ENCODE results near the gene KRTAP10-12.

KRTAP10-12 gene

DNA sequence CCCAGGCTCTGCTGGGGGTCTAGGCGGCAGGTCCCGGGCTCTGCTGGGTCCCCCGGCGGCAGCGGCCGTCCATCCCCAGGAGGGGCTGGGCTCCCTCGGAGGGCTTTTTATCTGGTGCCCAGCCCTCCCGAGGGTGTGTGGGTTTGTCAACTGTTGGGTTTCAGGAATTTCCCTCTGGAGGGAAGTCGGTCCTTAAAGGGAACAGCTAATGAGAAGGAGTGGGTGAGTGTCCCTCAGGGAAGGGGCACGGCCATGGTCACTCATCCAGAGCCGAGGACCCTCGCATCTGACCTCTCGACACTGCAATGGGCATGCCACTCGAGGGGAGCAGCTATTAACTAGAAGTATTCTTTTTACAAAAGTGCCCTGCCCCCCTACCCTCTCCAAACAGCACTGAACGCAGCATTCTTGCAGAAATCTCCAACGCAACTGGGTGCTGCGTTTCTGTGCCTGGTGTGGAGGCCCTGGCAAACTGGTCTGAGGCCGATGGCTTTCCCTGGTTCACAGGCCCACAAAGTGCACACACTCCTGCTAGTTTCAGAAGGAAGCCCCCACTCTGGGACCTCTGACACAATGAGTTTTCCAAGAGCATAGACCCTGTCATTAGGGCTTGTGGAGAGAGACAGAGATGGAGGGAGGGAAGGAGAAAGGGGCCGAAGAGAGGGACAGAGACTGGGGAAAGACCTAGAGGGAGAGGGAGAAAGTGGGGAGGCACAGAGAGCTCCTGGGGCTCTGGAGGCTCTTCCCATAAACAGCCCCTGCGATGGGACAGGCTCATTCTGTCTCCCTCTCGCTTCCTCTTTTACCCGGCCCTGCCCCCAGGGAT is 15.4 kb downstream of the KRTAP10-12 start:
- H3K9ac ChIP-seq (ENCODE audit: low read length) = no peak overlapping the region
- H3K27me3 ChIP-seq (ENCODE audit: control insufficient read depth, insufficient read depth, low read length) = peaks cover 73% of the 10 kb centered on the region
- no peaks in the 10 kb centered on the region for H3K36me3 ChIP-seq (ENCODE audit: control insufficient read depth, insufficient read depth, low read length)

GRCh38 chr21:44713130-44713529 is 16.2 kb downstream of the KRTAP10-12 start:
- Histone ChIP-seq H3K9ac (ENCODE audit: low read length) (no peak overlapping the region), H3K36me3 (ENCODE audit: control insufficient read depth, insufficient read depth, low read length) (no peaks in the 10 kb centered on the region), H3K4me3 (ENCODE audit: low read length) (no peak overlapping the region), H3K4me1 (ENCODE audit: control insufficient read depth, insufficient read depth, low read length) (no peaks in the 10 kb centered on the region), H3K27me3 (ENCODE audit: control insufficient read depth, insufficient read depth, low read length) (peaks cover 66% of the 10 kb centered on the region), H3K9me3 (ENCODE audit: control insufficient read depth, low read length) (no peaks in the 10 kb centered on the region)

More for the DNA sequence above, 15.4 kb downstream of the KRTAP10-12 start:
- Histone ChIP-seq H3K4me1 (ENCODE audit: control insufficient read depth, insufficient read depth, low read length) (no peaks in the 10 kb centered on the region), H3K9me3 (ENCODE audit: control insufficient read depth, low read length) (no peaks in the 10 kb centered on the region), H3K4me3 (ENCODE audit: low read length) (no peak overlapping the region)

- H3K9ac ChIP-seq (ENCODE audit: low read length) = no peak overlapping the region
- no peak overlapping the region for H3K4me3 ChIP-seq (ENCODE audit: low read length)
- no peaks in the 10 kb centered on the region for H3K36me3 ChIP-seq (ENCODE audit: control insufficient read depth, insufficient read depth, low read length)
- peaks cover 66% of the 10 kb centered on the region for H3K27me3 ChIP-seq (ENCODE audit: control insufficient read depth, insufficient read depth, low read length)
- no peaks in the 10 kb centered on the region for H3K9me3 ChIP-seq (ENCODE audit: control insufficient read depth, low read length)
- no peaks in the 10 kb centered on the region for H3K4me1 ChIP-seq (ENCODE audit: control insufficient read depth, insufficient read depth, low read length)
Observed at GRCh38 chr21:44713846-44714245, 16.9 kb downstream of the KRTAP10-12 start.

DNA sequence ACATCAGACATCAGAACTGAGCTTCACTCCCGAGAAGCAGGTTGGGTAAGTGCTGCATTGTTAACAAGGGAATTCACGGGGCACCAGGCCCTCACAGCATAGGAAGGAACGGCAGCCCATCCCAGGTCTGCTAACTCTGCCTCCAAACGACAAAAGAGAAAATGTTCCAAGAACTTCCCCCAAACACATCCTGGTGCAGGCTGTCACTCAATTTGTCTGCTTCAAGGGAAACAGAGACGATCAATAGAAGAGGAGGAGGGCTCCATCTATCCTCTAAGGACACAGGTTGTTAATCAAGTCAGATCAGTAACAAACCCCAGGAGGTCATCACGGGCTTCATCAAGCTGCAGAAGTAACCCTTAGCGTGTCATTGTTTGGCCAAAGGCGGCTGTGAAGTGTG is 17.9 kb downstream of the KRTAP10-12 start:
- no peak overlapping the region for H3K9ac ChIP-seq (ENCODE audit: low read length)
- no peak overlapping the region for H3K4me3 ChIP-seq (ENCODE audit: low read length)
- no peaks in the 10 kb centered on the region for H3K9me3 ChIP-seq (ENCODE audit: control insufficient read depth, low read length)
- H3K27me3 ChIP-seq (ENCODE audit: control insufficient read depth, insufficient read depth, low read length) = peaks cover 59% of the 10 kb centered on the region
- H3K4me1 ChIP-seq (ENCODE audit: control insufficient read depth, insufficient read depth, low read length) = no peaks in the 10 kb centered on the region
- H3K36me3 ChIP-seq (ENCODE audit: control insufficient read depth, insufficient read depth, low read length) = no peaks in the 10 kb centered on the region

DNA sequence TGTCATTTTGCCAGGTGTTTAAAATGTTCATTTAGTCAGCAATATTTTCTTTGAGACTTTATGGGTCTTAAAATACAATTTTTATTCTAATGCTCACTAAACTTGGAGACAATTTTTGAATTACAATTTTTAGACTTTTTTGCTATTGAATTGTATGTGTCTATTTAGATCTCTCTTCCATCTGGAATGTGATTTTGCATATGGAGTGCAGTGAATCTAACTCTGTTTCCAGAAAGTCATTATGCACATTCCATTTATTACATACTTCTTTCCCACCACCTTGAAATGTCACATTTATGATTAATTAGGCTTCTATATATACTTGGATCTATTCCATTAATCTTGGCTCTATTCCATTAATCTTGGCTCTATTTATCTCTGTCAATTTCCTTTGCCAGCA is 20.0 kb downstream of the KRTAP10-12 start:
- Histone ChIP-seq H3K4me1 (ENCODE audit: control insufficient read depth, insufficient read depth, low read length) (no peaks in the 10 kb centered on the region), H3K4me3 (ENCODE audit: low read length) (no peak overlapping the region), H3K27me3 (ENCODE audit: control insufficient read depth, insufficient read depth, low read length) (peaks cover 38% of the 10 kb centered on the region), H3K9ac (ENCODE audit: low read length) (no peak overlapping the region), H3K9me3 (ENCODE audit: control insufficient read depth, low read length) (no peaks in the 10 kb centered on the region), H3K36me3 (ENCODE audit: control insufficient read depth, insufficient read depth, low read length) (no peaks in the 10 kb centered on the region)

DNA sequence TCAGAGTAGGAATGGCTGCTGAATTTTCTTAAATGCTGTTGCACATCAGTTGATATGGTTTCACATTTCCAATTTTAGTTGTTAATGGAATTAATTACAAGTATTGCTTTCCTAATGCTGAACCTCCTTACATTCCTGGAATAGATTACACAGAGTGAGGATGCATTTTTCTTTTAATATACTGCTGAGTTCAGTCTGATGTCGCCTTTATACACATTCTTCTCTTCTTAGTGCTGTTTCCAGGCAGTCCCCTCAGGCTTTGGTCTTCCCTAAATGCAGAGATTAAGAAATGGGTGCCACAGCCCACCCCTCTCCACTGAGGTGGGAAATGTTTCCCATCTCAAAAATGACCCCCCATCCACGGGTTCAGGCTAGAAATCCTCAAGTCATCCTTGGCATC is 21.1 kb downstream of the KRTAP10-12 start:
- no peaks in the 10 kb centered on the region for H3K36me3 ChIP-seq (ENCODE audit: control insufficient read depth, insufficient read depth, low read length)
- H3K9me3 ChIP-seq (ENCODE audit: control insufficient read depth, low read length) = no peaks in the 10 kb centered on the region
- no peaks in the 10 kb centered on the region for H3K4me1 ChIP-seq (ENCODE audit: control insufficient read depth, insufficient read depth, low read length)
- no peak overlapping the region for H3K9ac ChIP-seq (ENCODE audit: low read length)
- no peak overlapping the region for H3K4me3 ChIP-seq (ENCODE audit: low read length)
- peaks cover 34% of the 10 kb centered on the region for H3K27me3 ChIP-seq (ENCODE audit: control insufficient read depth, insufficient read depth, low read length)

GRCh38 chr21:44718571-44718970 is 21.6 kb downstream of the KRTAP10-12 start:
- H3K9ac ChIP-seq (ENCODE audit: low read length) = no peak overlapping the region
- H3K36me3 ChIP-seq (ENCODE audit: control insufficient read depth, insufficient read depth, low read length) = no peaks in the 10 kb centered on the region
- H3K9me3 ChIP-seq (ENCODE audit: control insufficient read depth, low read length) = no peaks in the 10 kb centered on the region
- H3K27me3 ChIP-seq (ENCODE audit: control insufficient read depth, insufficient read depth, low read length) = peaks cover 34% of the 10 kb centered on the region
- no peak overlapping the region for H3K4me3 ChIP-seq (ENCODE audit: low read length)
- no peaks in the 10 kb centered on the region for H3K4me1 ChIP-seq (ENCODE audit: control insufficient read depth, insufficient read depth, low read length)

DNA sequence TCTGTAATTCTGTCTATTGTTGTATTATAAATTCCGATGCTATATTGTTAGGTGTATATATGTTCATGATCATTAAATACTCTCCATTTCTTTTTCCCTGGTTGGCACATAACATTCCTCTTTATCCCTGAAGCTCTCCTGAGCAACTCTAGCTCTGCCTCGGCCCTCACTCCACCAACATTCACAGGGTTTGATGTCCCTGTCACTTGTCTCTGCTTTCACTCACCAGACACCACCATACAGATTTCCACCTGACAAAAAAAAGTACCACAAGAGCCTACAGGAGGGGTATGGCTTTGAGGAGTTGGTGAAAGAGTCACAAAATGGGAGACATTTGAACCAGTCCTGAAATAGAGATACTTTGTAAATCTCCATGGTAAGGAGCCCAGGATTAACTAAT is 23.2 kb downstream of the KRTAP10-12 start:
- no peak overlapping the region for H3K4me3 ChIP-seq (ENCODE audit: low read length)
- H3K9me3 ChIP-seq (ENCODE audit: control insufficient read depth, low read length) = no peaks in the 10 kb centered on the region
- H3K9ac ChIP-seq (ENCODE audit: low read length) = no peak overlapping the region
- H3K4me1 ChIP-seq (ENCODE audit: control insufficient read depth, insufficient read depth, low read length) = no peaks in the 10 kb centered on the region
- peaks cover 29% of the 10 kb centered on the region for H3K27me3 ChIP-seq (ENCODE audit: control insufficient read depth, insufficient read depth, low read length)
- no peaks in the 10 kb centered on the region for H3K36me3 ChIP-seq (ENCODE audit: control insufficient read depth, insufficient read depth, low read length)

GRCh38 chr21:44722731-44723130 is 25.8 kb downstream of the KRTAP10-12 start:
- Histone ChIP-seq H3K4me3 (ENCODE audit: low read length) (no peak overlapping the region), H3K9ac (ENCODE audit: low read length) (no peak overlapping the region), H3K9me3 (ENCODE audit: control insufficient read depth, low read length) (no peaks in the 10 kb centered on the region), H3K4me1 (ENCODE audit: control insufficient read depth, insufficient read depth, low read length) (no peaks in the 10 kb centered on the region), H3K27me3 (ENCODE audit: control insufficient read depth, insufficient read depth, low read length) (peaks cover 36% of the 10 kb centered on the region), H3K36me3 (ENCODE audit: control insufficient read depth, insufficient read depth, low read length) (no peaks in the 10 kb centered on the region)

DNA sequence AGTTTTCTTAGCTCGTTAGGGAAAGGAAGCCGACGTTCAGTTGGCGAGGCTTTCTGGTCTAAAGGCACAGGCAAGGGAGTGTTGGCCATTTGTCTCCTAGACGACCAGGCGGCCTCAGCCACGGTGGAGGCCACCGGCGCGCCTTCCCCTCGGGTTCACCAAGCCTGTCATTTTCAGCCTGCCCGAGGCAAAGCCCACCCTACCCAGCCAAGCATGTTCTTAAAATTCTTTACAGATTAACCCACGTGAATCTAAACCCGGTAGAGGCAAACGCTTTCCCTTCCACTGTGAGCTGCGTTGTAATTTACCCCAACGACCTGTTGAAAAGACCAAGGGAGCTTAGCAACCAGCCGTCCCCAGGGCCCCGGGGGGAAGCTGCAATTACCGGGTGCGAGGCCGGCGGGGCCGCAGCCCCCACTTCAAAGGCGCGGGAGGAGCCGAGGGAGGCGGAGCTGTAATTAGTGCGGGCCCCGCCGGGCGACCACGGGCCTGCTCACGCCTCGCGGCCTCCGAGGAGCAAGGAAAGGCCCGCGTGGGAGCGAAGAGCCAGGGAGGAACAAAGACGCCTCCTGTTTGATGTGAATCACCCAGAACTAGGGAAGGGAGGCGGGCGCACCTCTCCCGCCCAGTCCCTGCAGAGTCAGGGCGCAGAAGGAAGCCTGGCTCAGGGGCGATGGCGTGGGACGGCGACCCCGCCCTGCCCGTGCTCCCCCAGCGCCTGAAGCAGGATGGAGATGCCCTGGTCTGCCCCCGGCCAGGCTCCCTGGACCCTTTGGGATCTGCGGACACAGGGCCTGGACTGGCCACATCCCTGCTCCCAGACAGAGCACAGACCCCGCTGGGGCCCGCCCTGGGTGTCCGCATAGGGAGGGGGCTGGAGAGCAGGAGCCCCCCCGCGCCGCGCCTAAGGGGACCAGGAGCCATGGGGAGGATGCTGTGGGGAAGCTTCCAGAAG is 26.5 kb downstream of the KRTAP10-12 start:
- Histone ChIP-seq H3K4me1 (ENCODE audit: control insufficient read depth, insufficient read depth, low read length) (no peaks in the 10 kb centered on the region), H3K4me3 (ENCODE audit: low read length) (no peak overlapping the region), H3K9ac (ENCODE audit: low read length) (no peak overlapping the region), H3K27me3 (ENCODE audit: control insufficient read depth, insufficient read depth, low read length) (peaks cover 33% of the 10 kb centered on the region), H3K9me3 (ENCODE audit: control insufficient read depth, low read length) (no peaks in the 10 kb centered on the region), H3K36me3 (ENCODE audit: control insufficient read depth, insufficient read depth, low read length) (no peaks in the 10 kb centered on the region)

DNA sequence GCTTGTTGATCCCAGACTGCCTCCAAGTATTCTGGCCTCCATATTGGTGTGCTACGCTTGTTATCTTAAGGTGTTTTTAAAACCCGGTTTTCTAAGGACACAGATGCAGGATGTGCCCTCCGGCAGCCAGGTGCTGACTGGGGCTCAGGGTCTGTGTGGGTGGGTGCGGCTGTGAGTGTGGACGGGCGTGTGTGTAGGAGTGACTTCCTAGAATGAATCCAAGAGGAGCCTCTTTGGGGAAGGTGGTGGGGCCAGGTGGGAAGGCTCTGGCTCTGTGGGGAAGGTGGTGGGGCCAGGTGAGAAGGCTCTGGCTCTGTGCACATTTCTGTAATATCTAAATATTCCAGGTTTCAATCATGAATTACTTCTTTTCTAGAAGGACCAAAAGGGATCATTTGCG is 27.2 kb downstream of the KRTAP10-12 start:
- no peak overlapping the region for H3K9ac ChIP-seq (ENCODE audit: low read length)
- H3K4me1 ChIP-seq (ENCODE audit: control insufficient read depth, insufficient read depth, low read length) = no peaks in the 10 kb centered on the region
- no peaks in the 10 kb centered on the region for H3K9me3 ChIP-seq (ENCODE audit: control insufficient read depth, low read length)
- H3K27me3 ChIP-seq (ENCODE audit: control insufficient read depth, insufficient read depth, low read length) = peaks cover 27% of the 10 kb centered on the region
- no peaks in the 10 kb centered on the region for H3K36me3 ChIP-seq (ENCODE audit: control insufficient read depth, insufficient read depth, low read length)
- H3K4me3 ChIP-seq (ENCODE audit: low read length) = no peak overlapping the region

DNA sequence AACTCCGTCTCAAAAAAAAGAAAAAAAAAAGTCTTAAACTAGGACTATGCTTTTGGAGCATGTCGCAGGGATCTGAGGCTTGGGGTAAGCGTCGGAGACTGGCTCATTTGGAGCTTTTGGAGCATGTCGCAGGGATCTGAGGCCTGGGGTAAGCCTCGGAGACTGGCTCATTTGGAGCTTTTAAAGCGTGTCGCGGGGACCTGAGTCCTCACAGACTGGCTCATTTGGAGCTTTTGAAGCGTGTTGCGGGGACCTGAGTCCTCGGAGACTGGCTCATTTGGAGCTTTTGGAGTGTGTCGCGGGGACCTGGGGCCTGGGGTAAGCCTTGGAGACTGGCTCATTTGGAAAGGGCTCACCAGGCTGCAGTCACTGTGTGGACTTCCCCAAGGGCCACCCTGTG is 28.0 kb downstream of the KRTAP10-12 start:
- Histone ChIP-seq H3K4me3 (ENCODE audit: low read length) (no peak overlapping the region), H3K27me3 (ENCODE audit: control insufficient read depth, insufficient read depth, low read length) (peaks cover 27% of the 10 kb centered on the region)

More for the DNA sequence above, 28.0 kb downstream of the KRTAP10-12 start:
- Histone ChIP-seq H3K4me1 (ENCODE audit: control insufficient read depth, insufficient read depth, low read length) (no peaks in the 10 kb centered on the region), H3K9me3 (ENCODE audit: control insufficient read depth, low read length) (no peaks in the 10 kb centered on the region), H3K9ac (ENCODE audit: low read length) (no peak overlapping the region), H3K36me3 (ENCODE audit: control insufficient read depth, insufficient read depth, low read length) (no peaks in the 10 kb centered on the region)

Measured in mucosa of stomach (tissue), 1 donor.